Fibroblast of the aortic adventitia (primary cell): ENCODE data around the gene UBE2QL1. TPM values are rescaled to one million over a fixed set of nuclear protein-coding genes. Genes with fewer than 3 reads are reported as not detected.

Source experiments
- DNase-seq: peaks from one replicate; pipeline ENCODE4 v3.0.0-alpha.2; 2010; ENCODE audit warnings: low read depth
- H3K4me3 ChIP-seq: 2 replicates; pipeline ENCODE4 v1.5.1; 2011; ENCODE audit warnings: low read depth, mild to moderate bottlenecking, control low read depth, low read length, moderate library complexity
- total RNA-seq: library from RNA; depleted of rRNA; stranded (reverse); fragments of >200 nt; gene quantifications from 2 replicates; pipeline ENCODE4 v1.2.3, GENCODE V29; 2012; ENCODE audit warnings: low replicate concordance
- TF ChIP-seq, protein P1 (sequence below): IDR thresholded peaks from 2 replicates; pipeline ENCODE4 v1.5.1; 2011; ENCODE audit warnings: mild to moderate bottlenecking, low read length, control low read depth, inconsistent platforms; ENCODE audit not compliant: insufficient read depth

Gene UBE2QL1
- total RNA-seq, 1 donor = under 0.01 TPM

DNA sequence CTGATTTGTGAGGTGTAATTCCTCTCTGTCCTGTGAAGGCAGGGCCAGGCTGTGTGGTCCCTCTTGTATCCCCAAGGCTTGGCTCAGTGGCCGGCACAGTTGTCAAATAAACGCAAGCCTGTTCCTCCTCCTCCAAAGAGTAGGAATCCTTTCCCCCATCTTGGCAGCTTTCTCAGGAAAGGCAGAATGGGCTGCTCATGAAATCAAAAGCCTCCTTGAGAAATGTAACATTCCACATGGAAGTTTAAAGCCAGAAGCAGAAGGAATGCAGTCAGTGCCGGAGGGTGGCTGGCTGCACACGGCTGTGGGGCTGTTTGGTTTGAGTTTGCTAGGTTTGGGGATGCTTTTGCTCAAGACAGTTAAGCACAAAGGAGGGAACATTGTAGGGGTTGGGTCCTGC, 35.8 kb upstream of the UBE2QL1 start:
- peak overlapping the region; percentile 7 for H3K4me3 ChIP-seq
- TF ChIP-seq, protein P1, sequence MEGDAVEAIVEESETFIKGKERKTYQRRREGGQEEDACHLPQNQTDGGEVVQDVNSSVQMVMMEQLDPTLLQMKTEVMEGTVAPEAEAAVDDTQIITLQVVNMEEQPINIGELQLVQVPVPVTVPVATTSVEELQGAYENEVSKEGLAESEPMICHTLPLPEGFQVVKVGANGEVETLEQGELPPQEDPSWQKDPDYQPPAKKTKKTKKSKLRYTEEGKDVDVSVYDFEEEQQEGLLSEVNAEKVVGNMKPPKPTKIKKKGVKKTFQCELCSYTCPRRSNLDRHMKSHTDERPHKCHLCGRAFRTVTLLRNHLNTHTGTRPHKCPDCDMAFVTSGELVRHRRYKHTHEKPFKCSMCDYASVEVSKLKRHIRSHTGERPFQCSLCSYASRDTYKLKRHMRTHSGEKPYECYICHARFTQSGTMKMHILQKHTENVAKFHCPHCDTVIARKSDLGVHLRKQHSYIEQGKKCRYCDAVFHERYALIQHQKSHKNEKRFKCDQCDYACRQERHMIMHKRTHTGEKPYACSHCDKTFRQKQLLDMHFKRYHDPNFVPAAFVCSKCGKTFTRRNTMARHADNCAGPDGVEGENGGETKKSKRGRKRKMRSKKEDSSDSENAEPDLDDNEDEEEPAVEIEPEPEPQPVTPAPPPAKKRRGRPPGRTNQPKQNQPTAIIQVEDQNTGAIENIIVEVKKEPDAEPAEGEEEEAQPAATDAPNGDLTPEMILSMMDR = no peak
- DNase-seq = peak; percentile 9

DNA sequence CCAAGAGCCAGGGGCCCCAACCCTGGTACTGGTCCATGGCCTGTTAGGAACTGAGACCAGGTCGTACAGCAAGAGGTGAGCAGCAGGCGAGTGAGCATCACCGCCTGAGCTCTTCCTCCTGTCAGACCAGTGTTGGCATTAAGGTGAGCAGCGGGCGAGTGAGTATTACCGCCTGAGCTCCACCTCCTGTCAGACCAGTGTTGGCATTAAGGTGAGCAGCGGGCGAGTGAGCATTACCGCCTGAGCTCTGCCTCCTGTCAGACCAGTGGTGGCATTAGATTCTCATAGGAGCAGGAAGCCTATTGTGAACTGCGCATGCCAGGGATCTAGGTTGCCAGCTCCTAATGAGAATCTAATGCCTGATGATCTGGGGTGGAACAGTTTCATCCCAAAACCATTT, 31.0 kb upstream of the UBE2QL1 start:
- H3K4me3 ChIP-seq = no peak overlapping the region
- TF ChIP-seq, protein P1 = no peak
- DNase-seq = no peak

DNA sequence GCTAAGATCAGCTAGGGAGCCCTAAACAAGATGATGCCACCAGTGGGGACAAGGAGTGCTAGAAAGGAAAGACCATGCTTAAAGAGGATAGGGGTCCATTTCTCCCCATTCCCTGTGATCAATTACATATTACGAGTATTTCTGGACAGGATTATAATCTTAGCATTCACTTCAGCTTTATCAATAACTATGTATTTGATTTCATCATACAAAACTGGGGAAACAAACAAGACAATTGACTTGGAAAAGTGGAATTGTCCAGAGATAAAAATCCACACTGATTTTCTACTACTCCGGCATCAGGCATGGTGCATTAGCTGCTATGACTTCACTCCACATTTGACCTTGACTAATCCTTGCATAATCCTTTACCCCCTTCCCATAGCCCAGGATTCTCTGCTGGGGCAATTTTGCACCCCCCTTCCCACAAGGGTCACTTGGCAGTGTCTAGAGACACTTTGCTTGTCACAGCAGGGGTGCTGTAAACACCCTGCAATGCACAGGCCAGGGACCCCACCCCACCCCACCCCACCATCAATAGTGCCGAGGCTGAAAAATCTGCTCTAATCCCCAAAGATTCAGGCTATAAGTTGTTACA, 29.9 kb upstream of the UBE2QL1 start:
- H3K4me3 ChIP-seq = no peak overlapping the region
- TF ChIP-seq, protein P1 = no peak
- DNase-seq = no peak

DNA sequence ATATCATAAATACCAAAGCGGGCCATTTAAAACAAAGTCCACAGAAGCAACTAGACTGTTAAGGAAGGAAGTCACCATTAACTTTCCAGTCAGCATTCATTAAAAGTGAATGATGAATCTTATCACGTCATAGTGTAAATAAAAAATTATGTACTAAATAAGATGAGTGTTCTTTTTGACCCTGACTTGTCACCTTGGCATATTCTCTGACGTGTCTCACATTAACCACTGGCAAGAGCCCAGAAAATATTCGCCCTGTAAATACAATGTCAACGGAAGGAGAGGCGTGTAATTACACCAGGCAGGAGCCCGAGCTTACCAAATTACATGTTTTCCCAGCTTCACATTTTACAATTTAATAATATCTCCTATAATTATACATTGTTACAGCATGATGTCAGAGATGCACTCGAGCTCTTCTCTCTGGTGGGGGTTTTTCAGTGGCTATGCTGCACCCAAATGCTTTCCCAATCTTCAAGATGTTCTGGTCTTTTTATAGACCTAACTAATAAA, 29.3 kb upstream of the UBE2QL1 start:
- TF ChIP-seq, protein P1 = no peak
- H3K4me3 ChIP-seq = no peak overlapping the region
- DNase-seq = no peak

DNA sequence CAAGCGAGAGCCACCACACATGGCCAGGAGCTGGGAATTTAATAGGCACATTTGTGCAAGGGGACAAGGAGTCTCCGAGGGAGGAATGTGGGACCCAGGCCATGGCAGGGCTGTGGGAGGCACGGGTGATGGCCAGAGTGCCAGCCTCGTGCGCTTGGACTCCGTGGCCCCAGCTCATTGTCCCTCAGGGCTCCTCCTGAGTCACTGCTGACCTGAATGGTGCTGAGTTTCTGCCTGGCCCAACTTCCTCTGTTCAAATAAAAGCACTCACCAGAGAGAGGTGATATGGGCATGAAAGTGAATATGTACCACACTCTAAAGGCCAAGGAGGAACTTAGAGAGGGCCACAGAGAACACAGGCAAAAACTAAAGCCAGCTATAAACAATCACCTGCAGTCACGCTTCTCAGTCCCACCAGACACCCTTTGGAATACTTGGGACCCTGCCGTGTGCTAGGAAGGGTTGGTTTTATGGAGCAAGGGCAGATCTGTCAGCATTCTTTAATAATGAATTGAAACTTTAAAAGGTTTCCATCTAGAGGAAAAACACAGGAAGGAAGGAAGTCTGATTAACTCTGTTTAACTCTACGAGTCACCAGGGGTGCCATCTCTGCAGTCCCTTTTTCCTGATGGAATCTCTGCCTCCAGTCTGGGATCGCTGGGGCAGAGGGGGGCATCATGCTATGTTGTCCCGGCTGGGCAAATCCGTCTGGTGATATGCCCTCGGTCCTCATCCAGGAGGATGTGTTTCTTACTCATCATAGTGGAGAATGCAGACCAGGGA, 25.1 kb upstream of the UBE2QL1 start:
- H3K4me3 ChIP-seq = no peak overlapping the region
- DNase-seq = no peak
- TF ChIP-seq, protein P1 = no peak

DNA sequence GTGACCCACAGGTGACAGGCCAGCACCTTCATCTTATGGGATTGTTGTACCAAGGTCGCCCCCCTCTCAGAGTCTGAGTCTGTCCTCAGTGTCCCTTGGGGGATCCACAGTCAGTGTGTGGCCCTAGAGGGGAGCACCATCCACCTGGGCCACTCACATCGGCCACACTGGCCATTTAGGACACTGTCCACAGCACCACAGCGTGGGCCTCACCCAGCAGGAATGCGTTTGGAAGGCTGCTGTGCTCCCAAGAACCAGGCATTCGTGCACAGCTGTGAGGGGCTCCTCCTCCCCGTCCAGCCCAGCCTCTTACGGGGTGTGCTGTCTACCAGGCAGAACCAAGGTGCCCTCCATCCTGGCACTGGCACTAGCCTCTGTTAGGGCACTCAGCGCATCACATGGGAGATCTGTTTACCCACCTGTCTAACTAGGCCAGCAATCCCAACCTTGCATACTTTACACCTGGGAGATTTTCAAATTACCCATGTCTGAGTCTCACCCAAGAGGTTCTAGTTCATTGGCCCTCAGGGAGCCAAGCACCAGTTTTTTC, 24.5 kb upstream of the UBE2QL1 start:
- no peak for DNase-seq
- no peak overlapping the region for H3K4me3 ChIP-seq
- TF ChIP-seq, protein P1 = no peak
